ENCODE data around the gene MTHFD1L.
A peak's percentile ranks its signal among the peaks of the same experiment; 100 is the strongest.
"Not testable (repeated sequence)": the region's sequence is repeated elsewhere in the genome, so short reads cannot be mapped to it uniquely, and the experiment has no call there.

Gene MTHFD1L

GRCh38 chr6:151015101-151015700 lies 149.7 kb downstream of the MTHFD1L start:
- no peak for DNase-seq (ENCODE audit: low spot score)

GRCh38 chr6:151016107-151016506 lies 150.6 kb downstream of the MTHFD1L start:
- DNase-seq (ENCODE audit: low spot score), result no peak

- no peak for DNase-seq (ENCODE audit: low spot score)
These were observed 152.5 kb downstream of the MTHFD1L start for GRCh38 chr6:151018046-151018445.

- no peak for DNase-seq (ENCODE audit: low spot score)
These were observed 153.6 kb downstream of the MTHFD1L start for GRCh38 chr6:151018911-151019782.

GRCh38 chr6:151021896-151022295 lies 156.4 kb downstream of the MTHFD1L start:
- no peak for DNase-seq (ENCODE audit: low spot score)

GRCh38 chr6:151022492-151022891 lies 157.0 kb downstream of the MTHFD1L start:
- no peak for DNase-seq (ENCODE audit: low spot score)

GRCh38 chr6:151023342-151023741 lies 157.8 kb downstream of the MTHFD1L start:
- DNase-seq (ENCODE audit: low spot score), result no peak

- DNase-seq (ENCODE audit: low spot score), result no peak
These were observed 159.1 kb downstream of the MTHFD1L start for GRCh38 chr6:151024597-151024996.

GRCh38 chr6:151025076-151025475 lies 159.6 kb downstream of the MTHFD1L start:
- peak; percentile 41 for DNase-seq (ENCODE audit: low spot score)

- DNase-seq (ENCODE audit: low spot score), result no peak
These were observed 160.7 kb downstream of the MTHFD1L start for GRCh38 chr6:151026041-151026663.

- no peak for DNase-seq (ENCODE audit: low spot score)
These were observed 161.8 kb downstream of the MTHFD1L start for GRCh38 chr6:151027295-151027747.

GRCh38 chr6:151027936-151028838 lies 162.7 kb downstream of the MTHFD1L start:
- no peak for DNase-seq (ENCODE audit: low spot score)

GRCh38 chr6:151029970-151030369 lies 164.5 kb downstream of the MTHFD1L start:
- no peak for DNase-seq (ENCODE audit: low spot score)

- no peak for DNase-seq (ENCODE audit: low spot score)
These were observed 166.5 kb downstream of the MTHFD1L start for GRCh38 chr6:151032034-151032433.

- no peak for DNase-seq (ENCODE audit: low spot score)
These were observed 169.6 kb downstream of the MTHFD1L start for GRCh38 chr6:151034825-151035781.

GRCh38 chr6:151036211-151036721 lies 170.8 kb downstream of the MTHFD1L start:
- DNase-seq (ENCODE audit: low spot score), result not testable (repeated sequence)

- DNase-seq (ENCODE audit: low spot score), result no peak
These were observed 171.6 kb downstream of the MTHFD1L start for GRCh38 chr6:151036869-151037680.

GRCh38 chr6:151038616-151039015 lies 173.1 kb downstream of the MTHFD1L start:
- DNase-seq (ENCODE audit: low spot score), result no peak

- not testable (repeated sequence) for DNase-seq (ENCODE audit: low spot score)
These were observed 175.5 kb downstream of the MTHFD1L start for GRCh38 chr6:151040888-151041521.
